ENCODE measurements around the gene SHISA6. TPM values are rescaled to one million over a fixed set of nuclear protein-coding genes. Genes with fewer than 3 reads are reported as not detected.

The SHISA6 gene
- total RNA-seq, 2 experiments from 2014 or later, result not detected

DNA sequence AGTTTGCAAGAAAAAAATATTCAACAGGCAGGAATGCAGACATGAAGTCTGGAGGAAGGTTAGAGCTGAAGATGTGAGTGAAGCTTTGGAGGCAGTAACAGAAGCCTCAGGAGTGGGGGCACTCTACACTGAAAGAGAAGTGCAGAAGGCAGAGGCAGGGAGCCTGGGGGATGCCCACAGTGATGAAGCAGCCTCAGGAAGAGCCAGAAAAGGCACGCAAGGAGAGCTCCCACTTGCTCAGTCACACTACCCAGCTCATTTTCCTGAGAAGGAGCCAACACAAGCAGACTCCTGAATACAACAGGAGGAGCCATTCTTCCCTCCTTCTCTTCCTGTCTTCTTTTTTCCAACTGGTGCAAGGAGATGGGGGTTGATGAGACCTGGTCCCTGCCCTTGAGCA is 312.1 kb downstream of the SHISA6 start:
- no peak overlapping the region for H3K4me3 ChIP-seq (ENCODE audit: low read depth, low read length, poor library complexity, severe bottlenecking)
- CTCF ChIA-PET (ENCODE audit: unreplicated experiment), result no interaction called here
- intact Hi-C loops (cut with micrococcal nuclease; ENCODE audit: unreplicated experiment), result no loop called here

DNA sequence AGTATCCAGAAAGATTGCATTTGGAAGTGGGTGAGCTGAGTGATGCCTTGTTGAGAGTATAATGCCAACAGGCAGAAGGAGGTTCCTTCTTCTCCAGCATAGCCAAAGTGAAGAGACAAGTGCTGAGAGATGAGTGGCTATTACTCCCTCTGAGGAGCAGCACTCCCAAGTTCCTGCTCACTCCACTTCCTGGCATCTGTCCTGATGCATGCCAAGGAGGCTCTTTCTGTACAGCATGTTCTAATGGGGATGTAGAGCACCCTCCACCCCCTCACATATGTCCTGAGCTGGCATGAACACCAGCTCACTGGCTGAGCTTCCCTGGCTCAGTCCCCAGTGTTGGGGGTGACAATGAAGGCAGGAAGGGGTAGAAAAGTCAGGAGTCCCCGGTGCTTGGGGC is 313.0 kb downstream of the SHISA6 start:
- Histone ChIP-seq H3K4me2 (ENCODE audit: low read length) (no peak overlapping the region), H3K9me2 (ENCODE audit: insufficient read depth, low read length) (no peaks in the 10 kb centered on the region), H2AFZ (ENCODE audit: low read length) (no peak overlapping the region), H3K9me3 (ENCODE audit: low read length) (no peaks in the 10 kb centered on the region), H3K4me1 (ENCODE audit: insufficient read depth, low read length, poor library complexity, severe bottlenecking) (no peaks in the 10 kb centered on the region), H3K27ac (ENCODE audit: low read depth, low read length, poor library complexity, severe bottlenecking) (no peak overlapping the region), H4K20me1 (ENCODE audit: insufficient read depth, low read length) (no peaks in the 10 kb centered on the region), H3K79me2 (ENCODE audit: insufficient read depth, low read depth, low read length) (no peaks in the 10 kb centered on the region), H3K4me3 (ENCODE audit: low read depth, low read length, poor library complexity, severe bottlenecking) (no peak overlapping the region), H3K36me3 (ENCODE audit: insufficient read depth, low read length) (no peaks in the 10 kb centered on the region)
- DNase-seq (ENCODE audit: low spot score), result no peak
- CTCF ChIA-PET (ENCODE audit: unreplicated experiment), result no interaction called here
- TF ChIP-seq, protein P1, sequence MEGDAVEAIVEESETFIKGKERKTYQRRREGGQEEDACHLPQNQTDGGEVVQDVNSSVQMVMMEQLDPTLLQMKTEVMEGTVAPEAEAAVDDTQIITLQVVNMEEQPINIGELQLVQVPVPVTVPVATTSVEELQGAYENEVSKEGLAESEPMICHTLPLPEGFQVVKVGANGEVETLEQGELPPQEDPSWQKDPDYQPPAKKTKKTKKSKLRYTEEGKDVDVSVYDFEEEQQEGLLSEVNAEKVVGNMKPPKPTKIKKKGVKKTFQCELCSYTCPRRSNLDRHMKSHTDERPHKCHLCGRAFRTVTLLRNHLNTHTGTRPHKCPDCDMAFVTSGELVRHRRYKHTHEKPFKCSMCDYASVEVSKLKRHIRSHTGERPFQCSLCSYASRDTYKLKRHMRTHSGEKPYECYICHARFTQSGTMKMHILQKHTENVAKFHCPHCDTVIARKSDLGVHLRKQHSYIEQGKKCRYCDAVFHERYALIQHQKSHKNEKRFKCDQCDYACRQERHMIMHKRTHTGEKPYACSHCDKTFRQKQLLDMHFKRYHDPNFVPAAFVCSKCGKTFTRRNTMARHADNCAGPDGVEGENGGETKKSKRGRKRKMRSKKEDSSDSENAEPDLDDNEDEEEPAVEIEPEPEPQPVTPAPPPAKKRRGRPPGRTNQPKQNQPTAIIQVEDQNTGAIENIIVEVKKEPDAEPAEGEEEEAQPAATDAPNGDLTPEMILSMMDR (conservative IDR thresholded peaks at IDR 0.05; ENCODE audit: low read length), result no peak
- TF ChIP-seq EZH2phosphoT487 (IDR thresholded peaks at IDR 0.05; ENCODE audit: borderline replicate concordance, low read depth, low read length), result no peak
- POLR2A ChIA-PET, result no interaction called here
- BruUV-seq (replicated peaks), result no TSS peak
- intact Hi-C loops (cut with micrococcal nuclease; ENCODE audit: unreplicated experiment), result no loop called here

More for the DNA sequence above, 312.1 kb downstream of the SHISA6 start:
- POLR2A ChIA-PET, result no interaction called here
- no peaks in the 10 kb centered on the region for H3K9me2 ChIP-seq (ENCODE audit: insufficient read depth, low read length)
- no TSS peak for BruUV-seq (replicated peaks)
- H3K9me3 ChIP-seq (ENCODE audit: low read length), result no peaks in the 10 kb centered on the region
- no peak overlapping the region for H2AFZ ChIP-seq (ENCODE audit: low read length)
- H3K4me2 ChIP-seq (ENCODE audit: low read length), result no peak overlapping the region
- H3K4me1 ChIP-seq (ENCODE audit: insufficient read depth, low read length, poor library complexity, severe bottlenecking), result no peaks in the 10 kb centered on the region
- no peaks in the 10 kb centered on the region for H4K20me1 ChIP-seq (ENCODE audit: insufficient read depth, low read length)
- TF ChIP-seq, protein P1 (conservative IDR thresholded peaks at IDR 0.05; ENCODE audit: low read length), result no peak
- no peak for TF ChIP-seq EZH2phosphoT487 (IDR thresholded peaks at IDR 0.05; ENCODE audit: borderline replicate concordance, low read depth, low read length)
- no peak for DNase-seq (ENCODE audit: low spot score)
- H3K27ac ChIP-seq (ENCODE audit: low read depth, low read length, poor library complexity, severe bottlenecking), result no peak overlapping the region
- H3K36me3 ChIP-seq (ENCODE audit: insufficient read depth, low read length), result no peaks in the 10 kb centered on the region
- no peaks in the 10 kb centered on the region for H3K79me2 ChIP-seq (ENCODE audit: insufficient read depth, low read depth, low read length)

DNA sequence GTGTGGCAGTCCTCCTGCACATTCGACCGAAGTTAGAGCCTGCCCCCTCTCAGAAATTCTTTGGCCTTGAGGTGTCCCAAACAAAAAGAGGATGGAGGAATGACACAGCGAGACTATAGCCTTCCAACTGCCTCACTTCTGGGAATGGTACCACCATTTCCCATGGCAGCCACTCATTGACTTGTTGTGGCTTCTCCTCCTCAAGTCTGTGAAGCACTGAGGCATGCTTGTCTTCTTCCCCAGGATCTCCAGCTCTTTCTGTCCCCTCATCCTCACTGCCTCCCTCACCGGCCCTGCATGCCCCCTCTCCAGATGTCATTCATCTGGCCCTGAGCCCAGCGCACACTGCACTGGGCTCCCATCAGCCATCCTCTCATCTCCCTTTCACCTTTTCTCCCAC is 313.5 kb downstream of the SHISA6 start:
- no peak overlapping the region for H2AFZ ChIP-seq (ENCODE audit: low read length)
- H4K20me1 ChIP-seq (ENCODE audit: insufficient read depth, low read length), result no peaks in the 10 kb centered on the region
- TF ChIP-seq EZH2phosphoT487 (IDR thresholded peaks at IDR 0.05; ENCODE audit: borderline replicate concordance, low read depth, low read length), result no peak
- TF ChIP-seq, protein P1 (conservative IDR thresholded peaks at IDR 0.05; ENCODE audit: low read length), result no peak
- H3K27ac ChIP-seq (ENCODE audit: low read depth, low read length, poor library complexity, severe bottlenecking), result no peak overlapping the region
- H3K36me3 ChIP-seq (ENCODE audit: insufficient read depth, low read length), result no peaks in the 10 kb centered on the region
- H3K4me2 ChIP-seq (ENCODE audit: low read length), result no peak overlapping the region
- BruUV-seq (replicated peaks), result no TSS peak
- ChIA-PET POLR2A (no interaction called here), CTCF (ENCODE audit: unreplicated experiment) (no interaction called here)
- DNase-seq (ENCODE audit: low spot score), result no peak
- H3K79me2 ChIP-seq (ENCODE audit: insufficient read depth, low read depth, low read length), result no peaks in the 10 kb centered on the region
- H3K9me3 ChIP-seq (ENCODE audit: low read length), result no peaks in the 10 kb centered on the region
- H3K4me3 ChIP-seq (ENCODE audit: low read depth, low read length, poor library complexity, severe bottlenecking), result no peak overlapping the region
- intact Hi-C loops (cut with micrococcal nuclease; ENCODE audit: unreplicated experiment), result no loop called here
- no peaks in the 10 kb centered on the region for H3K9me2 ChIP-seq (ENCODE audit: insufficient read depth, low read length)
- no peaks in the 10 kb centered on the region for H3K4me1 ChIP-seq (ENCODE audit: insufficient read depth, low read length, poor library complexity, severe bottlenecking)
